Thoracic aorta (tissue), 2 donors: ENCODE measurements around the gene CDHR1. TPM values are rescaled to one million over a fixed set of nuclear protein-coding genes. Genes with fewer than 3 reads are reported as not detected.
A peak's percentile ranks its signal among the peaks of the same experiment; 100 is the strongest.
"Not testable (repeated sequence)": the region's sequence is repeated elsewhere in the genome, so short reads cannot be mapped to it uniquely, and the experiment has no call there.

Experiments used
- ATAC-seq: fragments of 150-250 bp; one replicate; pipeline ENCODE4 v1.8.0; 2017; ENCODE audit warnings: low read depth; ENCODE audit not compliant: insufficient number of reproducible peaks, low FRiP score
- DNase-seq: peaks from one replicate; pipeline ENCODE4 v3.0.0-alpha.2; 2020; ENCODE audit warnings: low spot score
- H3K27ac ChIP-seq, 2 donors: fragments of 200-600 bp; sonication (generic); 1 replicate in 1 of 2; 2 replicates in 1 of 2; pipeline ENCODE4 v1.5.1; 2016; ENCODE audit warnings: mild to moderate bottlenecking in 2 of 2, moderate library complexity in 2 of 2
- H3K27me3 ChIP-seq: fragments of 200-600 bp; sonication (generic); replicated peaks from 2 replicates; pipeline ENCODE4 v1.6.0; 2016; ENCODE audit warnings: mild to moderate bottlenecking; ENCODE audit not compliant: insufficient read depth
- H3K36me3 ChIP-seq: fragments of 200-600 bp; sonication (generic); one replicate; pipeline ENCODE4 v1.5.1; 2016
- H3K4me1 ChIP-seq, 2 donors: fragments of 200-600 bp; sonication (generic); 1 replicate in 1 of 2; 2 replicates in 1 of 2; pipeline versions ENCODE4 v1.5.1 to v1.6.0; 2016; ENCODE audit warnings: low read depth in 2 of 2, mild to moderate bottlenecking in 1 of 2; ENCODE audit not compliant: control insufficient read depth in 1 of 2
- H3K4me3 ChIP-seq: fragments of 200-600 bp; sonication (generic); 2 replicates; pipeline ENCODE4 v1.5.1; 2016; ENCODE audit warnings: mild to moderate bottlenecking
- H3K9me3 ChIP-seq: fragments of 200-600 bp; sonication (generic); 2 replicates; pipeline ENCODE4 v1.5.1; 2016
- total RNA-seq, 2 donors: library from RNA; depleted of rRNA; stranded (reverse); fragments of >200 nt; gene quantifications; one replicate each; pipeline versions ENCODE4 v1.1.0 to v1.2.3, GENCODE V29; 2016
- TF ChIP-seq, protein P1 (sequence below): fragments of 200-600 bp; sonication (generic); IDR thresholded peaks from one replicate; pipeline ENCODE4 v1.5.1; 2019; ENCODE audit warnings: antibody characterized with exemption

The CDHR1 gene
- under 1 TPM in 1 of 2 donors, not detected in 1; 0.14 TPM for total RNA-seq

DNA sequence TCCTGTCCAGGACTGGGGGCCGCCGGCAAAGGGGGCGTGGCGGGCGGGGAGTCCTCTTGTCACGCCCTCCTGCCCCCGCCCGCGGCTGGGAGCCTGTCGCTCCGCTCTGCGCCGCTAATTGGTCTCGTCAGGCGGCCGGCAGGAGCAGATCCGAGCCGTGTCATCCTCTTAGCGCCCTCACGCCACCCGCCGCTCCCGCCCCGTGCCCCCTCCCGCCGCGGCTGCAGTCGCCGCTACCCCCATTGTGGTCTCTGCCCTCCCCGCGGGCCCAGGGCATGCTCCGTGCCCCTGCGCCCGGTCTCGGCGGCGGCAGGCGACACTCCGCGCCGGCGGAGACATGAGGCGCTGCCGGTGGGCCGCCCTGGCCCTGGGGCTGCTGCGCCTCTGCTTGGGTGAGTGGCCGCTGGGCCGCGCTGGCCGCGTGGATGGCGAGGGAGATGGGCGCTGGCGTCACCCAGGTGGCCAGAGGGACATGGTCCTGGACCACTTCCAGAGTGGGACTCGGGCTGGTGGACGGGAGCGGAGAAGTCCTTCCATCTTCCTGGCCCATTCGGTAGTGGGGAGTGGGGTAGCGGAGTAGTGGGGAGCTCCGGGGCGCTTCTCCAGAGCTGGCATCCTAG, at the start of gene CDHR1:
Gene CDHR1, plus strand, starts transcription at position 114 of the 620 bp plus-strand sequence. Its CDS starts 224 bp downstream, at position 338.
- no peak within 1 kb of the TSS for H3K27ac ChIP-seq
- no peak for ATAC-seq
- TF ChIP-seq, protein P1, sequence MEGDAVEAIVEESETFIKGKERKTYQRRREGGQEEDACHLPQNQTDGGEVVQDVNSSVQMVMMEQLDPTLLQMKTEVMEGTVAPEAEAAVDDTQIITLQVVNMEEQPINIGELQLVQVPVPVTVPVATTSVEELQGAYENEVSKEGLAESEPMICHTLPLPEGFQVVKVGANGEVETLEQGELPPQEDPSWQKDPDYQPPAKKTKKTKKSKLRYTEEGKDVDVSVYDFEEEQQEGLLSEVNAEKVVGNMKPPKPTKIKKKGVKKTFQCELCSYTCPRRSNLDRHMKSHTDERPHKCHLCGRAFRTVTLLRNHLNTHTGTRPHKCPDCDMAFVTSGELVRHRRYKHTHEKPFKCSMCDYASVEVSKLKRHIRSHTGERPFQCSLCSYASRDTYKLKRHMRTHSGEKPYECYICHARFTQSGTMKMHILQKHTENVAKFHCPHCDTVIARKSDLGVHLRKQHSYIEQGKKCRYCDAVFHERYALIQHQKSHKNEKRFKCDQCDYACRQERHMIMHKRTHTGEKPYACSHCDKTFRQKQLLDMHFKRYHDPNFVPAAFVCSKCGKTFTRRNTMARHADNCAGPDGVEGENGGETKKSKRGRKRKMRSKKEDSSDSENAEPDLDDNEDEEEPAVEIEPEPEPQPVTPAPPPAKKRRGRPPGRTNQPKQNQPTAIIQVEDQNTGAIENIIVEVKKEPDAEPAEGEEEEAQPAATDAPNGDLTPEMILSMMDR = no peak
- no peaks in the 10 kb centered on the region for H3K36me3 ChIP-seq
- peaks cover 6 to 14% of the 10 kb centered on the region in 2 donors for H3K4me1 ChIP-seq
- no peaks in the 10 kb centered on the region for H3K9me3 ChIP-seq
- no peak for DNase-seq
- H3K27me3 ChIP-seq = no peaks in the 10 kb centered on the region
- H3K4me3 ChIP-seq = peak within 1 kb of the TSS; percentile 68

DNA sequence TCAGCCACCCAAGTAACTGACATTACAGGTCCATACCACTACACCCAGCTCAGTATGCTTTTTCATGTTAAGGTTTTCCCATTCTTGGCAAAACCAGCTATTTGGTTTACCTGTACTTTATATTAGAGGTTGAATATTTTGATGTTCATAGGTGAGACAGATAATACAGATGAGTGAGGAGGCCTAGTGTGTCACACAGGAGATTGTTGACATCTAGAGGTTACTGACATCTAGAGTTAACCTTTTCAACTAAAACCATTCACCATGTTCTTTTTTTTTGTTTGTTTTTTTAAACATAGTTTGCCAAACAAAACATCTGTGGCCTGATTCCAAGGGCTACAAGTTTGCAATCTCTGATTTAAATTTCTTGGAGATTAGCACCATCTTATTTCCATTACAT, 47.0 kb upstream of the CDHR1 start:
- DNase-seq (no peak), ATAC-seq (no peak)
- Histone ChIP-seq H3K4me3 (no peak overlapping the region), H3K9me3 (no peaks in the 10 kb centered on the region), H3K27me3 (no peaks in the 10 kb centered on the region), H3K36me3 (peaks cover 69% of the 10 kb centered on the region), H3K4me1 (no peaks in the 10 kb centered on the region), H3K27ac (no peak overlapping the region)
- TF ChIP-seq, protein P1 = no peak

DNA sequence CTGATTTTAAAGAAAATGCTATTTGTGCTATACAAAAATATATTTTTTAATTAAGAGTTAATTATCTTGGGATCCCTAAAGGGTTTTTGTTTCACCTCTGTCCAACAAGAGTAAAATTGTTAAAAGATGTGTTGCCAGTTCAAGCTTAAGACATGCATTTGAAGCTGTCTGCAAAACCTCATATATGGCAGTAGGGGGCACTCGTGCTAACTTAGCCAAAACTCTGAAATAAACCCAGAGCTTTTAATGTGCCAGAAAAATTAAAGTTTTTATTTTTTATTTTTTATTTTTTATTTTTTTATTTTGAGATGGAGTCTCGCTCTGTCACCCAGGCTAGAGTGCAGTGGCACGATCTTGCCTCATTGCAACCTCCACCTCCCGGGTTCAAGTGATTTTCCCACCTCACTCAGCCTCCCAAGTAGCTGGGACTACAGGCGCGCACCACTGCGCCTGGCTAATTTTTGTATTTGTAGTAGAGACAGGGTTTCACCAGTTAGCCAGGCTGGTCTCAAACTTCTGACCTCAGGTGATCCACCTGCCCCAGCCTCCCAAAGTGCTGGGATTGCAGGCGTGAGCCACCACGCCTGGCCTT, 46.2 kb upstream of the CDHR1 start:
- H3K27me3 ChIP-seq, ATAC-seq, H3K4me3 ChIP-seq, H3K4me1 ChIP-seq, H3K9me3 ChIP-seq, H3K27ac ChIP-seq, DNase-seq: not testable (repeated sequence)
- TF ChIP-seq, protein P1 = peak; percentile 47
- H3K36me3 ChIP-seq = peaks cover 66% of the 10 kb centered on the region

DNA sequence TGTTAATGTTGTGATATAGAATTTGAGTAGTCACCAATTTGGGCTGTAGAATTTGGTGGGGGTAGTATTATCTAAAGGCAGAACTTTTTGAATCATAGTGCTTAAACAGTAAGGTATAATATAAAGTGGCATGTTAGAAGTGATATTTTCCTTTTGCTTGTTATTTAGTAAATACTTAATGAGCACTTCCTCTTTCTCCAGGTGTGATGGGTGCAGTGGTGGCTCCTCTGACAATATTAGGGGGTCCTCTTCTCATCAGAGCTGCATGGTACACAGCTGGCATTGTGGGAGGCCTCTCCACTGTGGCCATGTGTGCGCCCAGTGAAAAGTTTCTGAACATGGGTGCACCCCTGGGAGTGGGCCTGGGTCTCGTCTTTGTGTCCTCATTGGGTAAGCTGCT, 44.5 kb upstream of the CDHR1 start:
- ATAC-seq (no peak), DNase-seq (no peak)
- Histone ChIP-seq H3K4me3 (no peak overlapping the region), H3K9me3 (no peaks in the 10 kb centered on the region), H3K27ac (no peak overlapping the region), H3K36me3 (peaks cover 51% of the 10 kb centered on the region), H3K4me1 (no peaks in the 10 kb centered on the region), H3K27me3 (no peaks in the 10 kb centered on the region)
- TF ChIP-seq, protein P1 = no peak

DNA sequence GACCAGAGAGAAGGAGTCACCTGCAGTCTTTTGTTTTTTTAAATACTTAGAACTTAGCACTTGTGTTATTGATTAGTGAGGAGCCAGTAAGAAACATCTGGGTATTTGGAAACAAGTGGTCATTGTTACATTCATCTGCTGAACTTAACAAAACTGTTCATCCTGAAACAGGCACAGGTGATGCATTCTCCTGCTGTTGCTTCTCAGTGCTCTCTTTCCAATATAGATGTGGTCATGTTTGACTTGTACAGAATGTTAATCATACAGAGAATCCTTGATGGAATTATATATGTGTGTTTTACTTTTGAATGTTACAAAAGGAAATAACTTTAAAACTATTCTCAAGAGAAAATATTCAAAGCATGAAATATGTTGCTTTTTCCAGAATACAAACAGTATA, 41.6 kb upstream of the CDHR1 start:
- Histone ChIP-seq H3K4me1 (no peaks in the 10 kb centered on the region), H3K36me3 (peaks cover 28% of the 10 kb centered on the region), H3K27me3 (no peaks in the 10 kb centered on the region), H3K4me3 (no peak overlapping the region), H3K27ac (no peak overlapping the region), H3K9me3 (no peaks in the 10 kb centered on the region)
- no peak for DNase-seq
- no peak for ATAC-seq
- TF ChIP-seq, protein P1 = no peak
